Measurements from ENCODE around the gene OTOG.

Gene OTOG

DNA sequence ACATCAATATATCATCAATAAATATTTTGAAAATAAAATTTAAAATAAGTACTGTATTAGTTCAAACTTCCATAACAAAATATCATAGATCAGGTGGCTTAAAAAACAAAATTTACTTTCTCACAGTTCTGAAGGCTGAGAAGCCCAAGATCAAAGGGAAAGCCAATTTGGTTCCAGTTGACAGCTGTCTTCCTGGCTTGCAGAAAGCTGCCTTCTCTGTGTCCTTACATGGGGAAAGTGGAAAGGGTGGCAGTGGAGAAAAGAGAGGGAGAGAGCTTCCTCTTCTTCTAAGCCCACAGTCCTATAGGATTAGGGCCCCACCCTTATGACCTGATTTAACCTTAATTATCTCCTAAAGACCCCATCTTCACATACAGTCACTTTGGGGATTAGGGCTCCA is 121.1 kb downstream of the OTOG start:
- no peaks in the 10 kb centered on the region for H3K4me1 ChIP-seq (ENCODE audit: control insufficient read depth, insufficient read depth, low read length)
- peaks cover 10% of the 10 kb centered on the region for H3K27me3 ChIP-seq (ENCODE audit: control insufficient read depth, insufficient read depth, low read length)
- H3K9me3 ChIP-seq (ENCODE audit: control insufficient read depth, insufficient read depth, low read length) = no peaks in the 10 kb centered on the region
- H3K27ac ChIP-seq (ENCODE audit: low read depth, low read length) = no peak overlapping the region
- no peak overlapping the region for H3K4me3 ChIP-seq (ENCODE audit: low read depth, low read length)
- H3K36me3 ChIP-seq (ENCODE audit: control insufficient read depth, insufficient read depth, low read length) = no peaks in the 10 kb centered on the region
- no peak overlapping the region for H3K9ac ChIP-seq (ENCODE audit: low read depth, low read length)

DNA sequence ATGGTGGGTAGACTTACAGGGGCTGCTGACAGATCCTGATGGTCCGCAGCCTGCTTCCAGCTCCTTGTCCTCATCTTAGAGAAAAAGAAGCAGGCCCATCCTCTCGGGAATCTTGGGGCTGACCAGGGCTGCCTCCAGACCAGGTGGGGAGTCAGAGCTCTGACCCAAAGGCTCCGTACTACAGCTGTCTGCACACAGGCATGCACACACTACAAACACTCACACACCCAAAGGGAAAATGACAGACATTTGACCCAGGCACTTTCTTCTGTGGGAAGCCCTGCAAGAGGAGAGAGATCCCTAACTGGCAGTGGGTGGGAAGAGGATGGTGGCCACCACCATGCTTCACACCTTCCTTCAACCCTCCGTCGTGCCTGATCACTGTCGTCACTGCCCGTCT is 125.4 kb downstream of the OTOG start:
- Histone ChIP-seq H3K36me3 (ENCODE audit: control insufficient read depth, insufficient read depth, low read length) (no peaks in the 10 kb centered on the region), H3K9ac (ENCODE audit: low read depth, low read length) (no peak overlapping the region), H3K9me3 (ENCODE audit: control insufficient read depth, insufficient read depth, low read length) (no peaks in the 10 kb centered on the region; the same call in none of the 2 replicates), H3K27ac (ENCODE audit: low read depth, low read length) (no peak overlapping the region), H3K27me3 (ENCODE audit: control insufficient read depth, insufficient read depth, low read length) (peaks cover 17% of the 10 kb centered on the region), H3K4me1 (ENCODE audit: control insufficient read depth, insufficient read depth, low read length) (no peaks in the 10 kb centered on the region), H3K4me3 (ENCODE audit: low read depth, low read length) (no peak overlapping the region)

DNA sequence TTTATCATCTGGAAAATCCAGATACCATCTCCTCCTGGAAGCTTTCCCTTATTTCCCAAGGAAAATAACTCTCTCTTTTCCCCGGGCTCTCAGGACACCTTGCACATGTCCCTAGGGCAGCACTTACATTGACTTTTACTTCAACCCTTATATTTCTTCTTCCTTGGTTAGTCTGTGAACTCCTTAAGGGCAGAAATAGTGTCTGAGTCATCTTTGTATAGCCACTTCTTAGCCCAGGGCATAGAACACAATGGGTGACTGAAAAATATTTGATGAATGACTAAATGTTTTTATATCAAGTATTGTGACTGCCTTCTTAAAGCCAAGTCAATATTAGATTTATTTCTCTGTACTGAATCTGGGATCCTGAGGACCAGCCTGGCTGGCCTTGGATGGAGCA is 126.9 kb downstream of the OTOG start:
- peaks cover 14% of the 10 kb centered on the region for H3K27me3 ChIP-seq (ENCODE audit: control insufficient read depth, insufficient read depth, low read length)
- no peak overlapping the region for H3K27ac ChIP-seq (ENCODE audit: low read depth, low read length)
- no peaks in the 10 kb centered on the region for H3K36me3 ChIP-seq (ENCODE audit: control insufficient read depth, insufficient read depth, low read length)
- no peaks in the 10 kb centered on the region for H3K4me1 ChIP-seq (ENCODE audit: control insufficient read depth, insufficient read depth, low read length)
- H3K4me3 ChIP-seq (ENCODE audit: low read depth, low read length) = no peak overlapping the region
- H3K9me3 ChIP-seq (ENCODE audit: control insufficient read depth, insufficient read depth, low read length) = no peaks in the 10 kb centered on the region; the same call in none of the 2 replicates
- H3K9ac ChIP-seq (ENCODE audit: low read depth, low read length) = no peak overlapping the region

DNA sequence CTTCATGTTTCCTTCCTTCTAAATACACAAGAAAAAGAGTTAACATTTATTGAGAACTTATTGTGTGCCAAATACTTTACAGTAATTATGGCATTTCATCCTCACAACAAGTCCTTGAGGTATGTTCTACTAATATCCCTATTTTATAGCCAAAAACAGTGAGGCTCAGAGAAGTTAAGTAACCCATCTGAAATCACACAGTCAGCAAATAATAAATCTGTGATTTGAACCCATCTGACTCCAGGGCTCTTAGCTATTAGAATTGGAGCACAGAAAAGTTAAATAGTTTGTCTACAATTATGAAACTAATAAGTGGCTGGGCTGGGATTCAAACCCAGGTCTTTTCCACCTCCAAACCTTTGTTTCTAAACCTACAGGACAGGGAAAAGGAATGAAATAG is 135.8 kb downstream of the OTOG start:
- Histone ChIP-seq H3K4me3 (ENCODE audit: low read depth, low read length) (no peak overlapping the region), H3K27me3 (ENCODE audit: control insufficient read depth, insufficient read depth, low read length) (no peaks in the 10 kb centered on the region), H3K4me1 (ENCODE audit: control insufficient read depth, insufficient read depth, low read length) (no peaks in the 10 kb centered on the region), H3K9ac (ENCODE audit: low read depth, low read length) (no peak overlapping the region), H3K9me3 (ENCODE audit: control insufficient read depth, insufficient read depth, low read length) (no peaks in the 10 kb centered on the region), H3K36me3 (ENCODE audit: control insufficient read depth, insufficient read depth, low read length) (no peaks in the 10 kb centered on the region), H3K27ac (ENCODE audit: low read depth, low read length) (no peak overlapping the region)

DNA sequence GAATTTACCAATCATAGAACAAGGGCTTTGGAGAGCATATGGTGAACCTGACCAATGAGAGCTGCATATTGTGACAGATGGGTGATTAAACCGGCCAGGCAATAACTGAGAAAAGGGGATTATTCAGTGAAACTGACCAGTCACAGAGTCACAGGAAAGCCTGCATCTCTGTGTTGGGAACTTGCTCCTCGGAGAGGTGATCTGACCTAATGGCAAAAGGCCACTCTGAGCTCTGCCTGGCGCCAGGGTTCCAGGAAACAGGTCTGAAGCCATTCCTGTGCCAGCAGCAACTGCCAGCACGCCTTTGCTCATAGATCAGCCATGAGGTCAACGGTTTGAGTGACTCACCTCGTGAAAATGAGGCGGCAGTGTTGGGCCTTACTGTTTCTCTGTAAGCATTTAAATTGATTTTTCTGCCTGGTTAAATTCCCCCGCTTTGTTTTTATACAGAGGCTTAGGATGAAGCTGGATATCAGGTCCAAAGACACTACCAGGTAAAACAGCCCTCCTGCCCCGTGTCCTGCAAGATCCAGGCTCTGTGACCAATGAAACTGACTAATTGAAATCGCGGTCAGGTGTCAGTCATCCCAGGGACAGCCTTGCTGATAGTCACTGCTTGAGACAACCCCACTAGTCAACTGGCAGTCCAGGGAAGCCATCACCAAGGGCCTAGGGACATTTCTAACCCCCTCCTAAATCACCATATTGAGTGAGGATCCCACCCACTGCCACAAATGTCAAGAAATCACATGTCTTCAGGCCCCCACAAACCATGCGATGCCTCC is 136.5 kb downstream of the OTOG start:
- H3K4me1 ChIP-seq (ENCODE audit: control insufficient read depth, insufficient read depth, low read length) = no peaks in the 10 kb centered on the region
- no peaks in the 10 kb centered on the region for H3K36me3 ChIP-seq (ENCODE audit: control insufficient read depth, insufficient read depth, low read length)
- no peak overlapping the region for H3K27ac ChIP-seq (ENCODE audit: low read depth, low read length)
- no peak overlapping the region for H3K9ac ChIP-seq (ENCODE audit: low read depth, low read length)
- H3K4me3 ChIP-seq (ENCODE audit: low read depth, low read length) = no peak overlapping the region
- H3K27me3 ChIP-seq (ENCODE audit: control insufficient read depth, insufficient read depth, low read length) = no peaks in the 10 kb centered on the region
- no peaks in the 10 kb centered on the region for H3K9me3 ChIP-seq (ENCODE audit: control insufficient read depth, insufficient read depth, low read length)

DNA sequence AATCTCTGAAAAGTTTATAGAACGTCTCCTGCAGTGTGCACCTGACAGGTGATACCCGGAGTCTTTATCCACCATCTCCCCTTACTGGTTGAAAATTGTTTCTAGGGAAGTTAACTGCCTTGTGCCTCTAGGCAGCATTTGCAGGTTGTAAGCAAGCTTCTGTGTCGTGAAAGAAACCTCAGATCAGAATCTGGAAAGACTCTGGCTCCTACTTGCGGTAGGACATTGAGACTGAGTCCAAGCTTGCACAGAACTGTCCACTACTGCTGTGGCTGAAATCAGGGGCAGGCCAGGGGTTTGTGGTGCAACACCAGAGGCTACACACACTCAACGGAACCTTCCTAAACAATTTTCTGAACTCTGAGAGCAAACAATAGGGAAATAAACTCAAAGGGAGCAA is 137.5 kb downstream of the OTOG start:
- Histone ChIP-seq H3K4me1 (ENCODE audit: control insufficient read depth, insufficient read depth, low read length) (no peaks in the 10 kb centered on the region), H3K27me3 (ENCODE audit: control insufficient read depth, insufficient read depth, low read length) (no peaks in the 10 kb centered on the region), H3K9me3 (ENCODE audit: control insufficient read depth, insufficient read depth, low read length) (no peaks in the 10 kb centered on the region), H3K36me3 (ENCODE audit: control insufficient read depth, insufficient read depth, low read length) (no peaks in the 10 kb centered on the region), H3K9ac (ENCODE audit: low read depth, low read length) (no peak overlapping the region), H3K27ac (ENCODE audit: low read depth, low read length) (no peak overlapping the region), H3K4me3 (ENCODE audit: low read depth, low read length) (no peak overlapping the region)

DNA sequence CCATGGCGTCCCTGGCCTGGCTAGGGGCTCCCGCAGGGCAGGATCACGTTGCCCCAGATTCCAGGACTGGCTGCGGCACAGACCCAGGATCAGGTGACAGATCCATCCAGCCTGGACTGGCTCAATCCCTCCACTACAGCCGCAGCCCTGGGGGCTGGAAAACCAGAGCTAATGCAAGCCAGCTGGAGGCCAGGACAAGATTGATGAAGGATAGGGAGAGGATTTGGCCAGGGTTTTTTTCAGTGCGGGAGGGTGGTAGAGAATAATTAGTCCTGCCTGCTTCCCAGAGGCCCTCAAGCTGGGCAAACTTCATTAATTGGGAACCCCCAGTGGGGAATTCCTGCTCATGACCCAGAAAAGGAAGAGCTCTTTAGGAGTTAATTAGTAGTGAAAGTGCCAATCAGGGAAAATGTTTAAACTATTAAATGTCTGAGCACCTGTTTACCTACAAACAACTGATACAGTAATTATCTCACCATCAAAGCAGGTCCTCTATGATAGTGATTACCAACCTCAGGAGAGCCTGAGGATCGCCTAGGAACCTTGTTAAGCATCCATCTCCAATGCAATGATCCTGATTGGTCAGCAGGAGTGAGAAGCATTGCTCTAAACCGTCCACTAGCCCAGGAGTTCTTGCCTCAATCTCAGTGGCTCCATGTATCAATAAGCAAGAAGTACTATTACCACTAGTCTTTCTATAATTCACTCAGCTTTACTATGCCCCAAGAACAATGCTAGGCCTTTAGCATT is 139.3 kb downstream of the OTOG start:
- Histone ChIP-seq H3K27ac (ENCODE audit: low read depth, low read length) (no peak overlapping the region), H3K27me3 (ENCODE audit: control insufficient read depth, insufficient read depth, low read length) (no peaks in the 10 kb centered on the region; the same call in 1 of the 2 replicates), H3K9me3 (ENCODE audit: control insufficient read depth, insufficient read depth, low read length) (no peaks in the 10 kb centered on the region), H3K9ac (ENCODE audit: low read depth, low read length) (no peak overlapping the region), H3K36me3 (ENCODE audit: control insufficient read depth, insufficient read depth, low read length) (no peaks in the 10 kb centered on the region), H3K4me3 (ENCODE audit: low read depth, low read length) (no peak overlapping the region), H3K4me1 (ENCODE audit: control insufficient read depth, insufficient read depth, low read length) (no peaks in the 10 kb centered on the region)

DNA sequence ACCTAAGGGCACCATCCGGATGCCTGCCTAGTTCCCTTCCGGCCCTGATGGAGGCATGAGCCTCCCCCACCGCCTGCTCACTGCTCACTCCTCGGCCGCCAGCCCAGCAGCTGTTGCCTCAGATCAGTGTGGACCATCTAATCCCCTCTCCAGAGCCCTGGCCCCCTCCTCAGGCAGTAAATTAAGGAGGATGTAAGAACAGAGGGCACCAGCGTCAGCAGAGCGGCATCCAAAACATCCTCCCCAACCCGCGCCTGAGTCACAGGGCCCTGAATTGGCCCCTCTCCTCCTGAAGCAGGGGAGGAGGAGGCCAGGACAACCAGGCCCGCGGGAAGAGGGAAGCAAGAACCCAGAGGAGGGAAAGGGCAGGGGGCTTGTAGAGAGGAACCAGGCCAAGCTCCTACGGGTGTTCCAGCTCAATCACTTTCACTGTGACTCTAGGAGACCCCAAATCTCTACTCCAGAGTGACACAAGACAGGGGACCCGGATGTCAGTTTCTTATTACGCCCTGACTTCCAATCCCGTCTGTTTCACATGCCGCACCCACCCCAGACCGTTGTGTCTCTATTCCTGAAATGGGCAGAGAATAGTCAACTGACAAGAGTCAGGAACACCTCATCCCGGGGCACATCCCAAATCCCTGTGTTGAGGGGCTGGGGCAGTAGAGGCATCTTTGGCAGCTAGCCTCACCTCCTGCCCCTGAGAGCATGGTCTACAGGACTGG is 141.0 kb downstream of the OTOG start:
- Histone ChIP-seq H3K9me3 (ENCODE audit: control insufficient read depth, insufficient read depth, low read length) (no peaks in the 10 kb centered on the region), H3K4me1 (ENCODE audit: control insufficient read depth, insufficient read depth, low read length) (no peaks in the 10 kb centered on the region), H3K9ac (ENCODE audit: low read depth, low read length) (no peak overlapping the region), H3K27me3 (ENCODE audit: control insufficient read depth, insufficient read depth, low read length) (peaks cover 15% of the 10 kb centered on the region), H3K36me3 (ENCODE audit: control insufficient read depth, insufficient read depth, low read length) (no peaks in the 10 kb centered on the region), H3K27ac (ENCODE audit: low read depth, low read length) (no peak overlapping the region), H3K4me3 (ENCODE audit: low read depth, low read length) (no peak overlapping the region)

DNA sequence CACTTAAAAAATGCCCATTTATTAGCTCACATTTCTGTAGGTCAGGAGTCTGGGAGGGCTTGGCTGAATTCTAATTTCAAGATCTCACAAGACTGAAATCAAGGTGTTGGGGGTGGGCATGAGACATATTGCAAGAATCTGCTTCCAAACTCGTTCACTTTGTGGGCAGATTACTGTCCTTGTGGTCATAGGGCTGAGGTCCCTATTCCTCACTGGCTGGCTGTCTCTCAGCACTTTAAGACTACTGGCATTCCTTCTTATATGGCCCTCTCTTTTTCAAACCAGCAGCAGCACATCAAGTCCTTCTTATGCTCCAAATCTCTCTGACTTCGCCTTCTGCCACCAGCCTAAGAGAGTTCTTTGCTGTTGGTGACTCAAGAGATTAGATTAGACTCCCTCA is 144.5 kb downstream of the OTOG start:
- Histone ChIP-seq H3K9me3 (ENCODE audit: control insufficient read depth, insufficient read depth, low read length) (no peaks in the 10 kb centered on the region), H3K4me1 (ENCODE audit: control insufficient read depth, insufficient read depth, low read length) (no peaks in the 10 kb centered on the region), H3K9ac (ENCODE audit: low read depth, low read length) (no peak overlapping the region), H3K27me3 (ENCODE audit: control insufficient read depth, insufficient read depth, low read length) (peaks cover 49% of the 10 kb centered on the region), H3K27ac (ENCODE audit: low read depth, low read length) (no peak overlapping the region), H3K4me3 (ENCODE audit: low read depth, low read length) (no peak overlapping the region), H3K36me3 (ENCODE audit: control insufficient read depth, insufficient read depth, low read length) (no peaks in the 10 kb centered on the region)

DNA sequence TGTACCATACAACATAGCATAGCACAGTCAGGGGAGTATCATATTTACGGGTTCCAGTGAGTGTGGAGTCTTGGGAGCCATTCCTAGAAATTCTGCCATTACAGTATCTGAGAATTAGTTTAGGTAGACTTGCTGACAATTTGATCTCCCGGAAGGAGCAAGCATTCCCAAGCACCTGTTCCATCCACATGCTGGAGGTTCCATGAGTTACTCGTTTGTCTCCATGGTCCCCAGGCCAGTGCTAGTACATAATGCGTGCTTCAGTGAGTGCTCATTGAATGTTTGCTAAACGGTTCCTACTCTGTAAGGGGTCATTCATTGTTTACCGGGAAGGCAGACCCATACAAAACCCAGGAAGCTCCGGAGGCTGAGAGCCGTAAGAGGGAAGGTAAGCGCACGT is 144.9 kb downstream of the OTOG start:
- peaks cover 54% of the 10 kb centered on the region for H3K27me3 ChIP-seq (ENCODE audit: control insufficient read depth, insufficient read depth, low read length)
- no peaks in the 10 kb centered on the region for H3K9me3 ChIP-seq (ENCODE audit: control insufficient read depth, insufficient read depth, low read length)

DNA sequence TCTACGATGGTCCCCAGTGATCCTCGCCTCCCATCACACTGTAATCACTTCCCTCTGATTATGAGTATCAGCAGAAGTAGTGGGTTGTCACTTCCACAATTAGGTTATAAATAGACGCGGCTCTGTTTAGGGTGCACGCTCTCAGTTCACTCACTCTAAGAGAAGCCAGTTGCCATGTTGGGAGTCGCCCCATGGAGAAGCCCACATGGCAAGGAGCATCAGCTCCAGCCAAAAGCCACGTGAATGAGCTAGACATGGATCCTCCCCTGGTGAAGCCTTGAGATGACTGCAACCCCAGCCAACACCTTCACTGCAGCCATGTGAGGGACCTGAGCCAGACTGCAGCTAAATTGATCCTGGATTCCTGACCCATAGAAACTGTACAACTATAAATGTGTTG is 145.9 kb downstream of the OTOG start:
- Histone ChIP-seq H3K27ac (ENCODE audit: low read depth, low read length) (no peak overlapping the region), H3K9me3 (ENCODE audit: control insufficient read depth, insufficient read depth, low read length) (no peaks in the 10 kb centered on the region), H3K36me3 (ENCODE audit: control insufficient read depth, insufficient read depth, low read length) (no peaks in the 10 kb centered on the region), H3K9ac (ENCODE audit: low read depth, low read length) (no peak overlapping the region), H3K4me3 (ENCODE audit: low read depth, low read length) (no peak overlapping the region), H3K4me1 (ENCODE audit: control insufficient read depth, insufficient read depth, low read length) (no peaks in the 10 kb centered on the region), H3K27me3 (ENCODE audit: control insufficient read depth, insufficient read depth, low read length) (peaks cover 63% of the 10 kb centered on the region)

More for the DNA sequence above, 144.9 kb downstream of the OTOG start:
- no peak overlapping the region for H3K27ac ChIP-seq (ENCODE audit: low read depth, low read length)
- no peak overlapping the region for H3K9ac ChIP-seq (ENCODE audit: low read depth, low read length)
- no peaks in the 10 kb centered on the region for H3K36me3 ChIP-seq (ENCODE audit: control insufficient read depth, insufficient read depth, low read length)
- H3K4me3 ChIP-seq (ENCODE audit: low read depth, low read length) = no peak overlapping the region
- no peaks in the 10 kb centered on the region for H3K4me1 ChIP-seq (ENCODE audit: control insufficient read depth, insufficient read depth, low read length)
